Measurements from ENCODE around the gene HRAS. TPM values are rescaled to one million over a fixed set of nuclear protein-coding genes. Genes with fewer than 3 reads are reported as not detected.

The HRAS gene
- total and polyA plus RNA-seq, 2 of the 8 experiments (the other 6 are each of a cell fraction or from before 2014, with no cell fraction given): 44.3 to 54.7 TPM

GRCh38 chr11:539971-540481 lies 4.7 kb upstream of the HRAS start:
- Histone ChIP-seq H2BK5ac (ENCODE audit: low read depth, low read length) (no peak overlapping the region), H3K9me3 (ENCODE audit: insufficient read depth in 2 of 2, low read depth in 1 of 2, low read length in 1 of 2) (no peaks in the 10 kb centered on the region), H3K14ac (ENCODE audit: insufficient read length) (no peak overlapping the region), H3K23ac (ENCODE audit: insufficient read length) (no peak overlapping the region), H3K79me1 (ENCODE audit: low read depth, low read length) (no peaks in the 10 kb centered on the region), H3K36me3 (ENCODE audit: control insufficient read depth in 2 of 4, insufficient read depth in 4 of 4, low read length in 3 of 4) (no peaks in the 10 kb centered on the region), H3K9ac (replicated peaks in 1 of 4; ENCODE audit: extremely low read depth in 1 of 4, low read depth in 3 of 4, low read length in 3 of 4) (no peak overlapping the region; a peak in 1 of 7 replicates), H2BK20ac (ENCODE audit: low read length) (no peak overlapping the region), H4K5ac (ENCODE audit: insufficient read length, low read depth, low read length) (no peak overlapping the region), H3K23me2 (ENCODE audit: low read depth, low read length) (peaks cover 15% of the 10 kb centered on the region; the same call in 1 of the 2 replicates), H2AFZ (ENCODE audit: low read length) (no peak overlapping the region), H2BK120ac (replicated peaks; ENCODE audit: low read depth, low read length) (no peak overlapping the region), H3K4me3 (ENCODE audit: extremely low read depth in 1 of 4, insufficient read depth in 2 of 4, low read depth in 3 of 4, low read length in 4 of 4) (no peak overlapping the region), H2BK15ac (ENCODE audit: low read length) (0 out of 2 replicates have a peak overlapping the region, but pooled peaks have one; percentile 16), H3K27ac (ENCODE audit: low read depth, low read length) (no peak overlapping the region), H3K18ac (ENCODE audit: extremely low read depth, low read length) (no peak overlapping the region), H2BK12ac (ENCODE audit: low read depth, low read length) (peak overlapping the region; percentile 75; the same call in 1 of the 2 replicates), H3K4ac (replicated peaks; ENCODE audit: insufficient read length, low read depth, low read length) (no peak overlapping the region), H3K4me2 (ENCODE audit: insufficient read depth in 1 of 2, low read depth in 2 of 2, low read length in 2 of 2) (no peak overlapping the region), H4K8ac (ENCODE audit: extremely low read depth, insufficient read depth, low read length) (peak overlapping the region; percentile 68; the same call in 1 of the 2 replicates), H3K56ac (replicated peaks; ENCODE audit: insufficient read length, low read depth, low read length) (no peak overlapping the region), H3K79me2 (ENCODE audit: control insufficient read depth in 1 of 2, insufficient read depth in 2 of 2, low read length in 2 of 2) (no peaks in the 10 kb centered on the region), H2AK5ac (ENCODE audit: low read depth, low read length) (no peak overlapping the region), H3K4me1 (replicated peaks in 1 of 4; ENCODE audit: control insufficient read depth in 3 of 4, insufficient read depth in 4 of 4, low read length in 3 of 4) (peaks cover 0 to 13% (median 8%) of the 10 kb centered on the region in 4 experiments; a peak in 5 of 7 replicates), H4K20me1 (replicated peaks in 1 of 2; ENCODE audit: control insufficient read depth in 1 of 2, insufficient read depth in 2 of 2, low read length in 2 of 2) (no peaks in the 10 kb centered on the region), H4K91ac (replicated peaks; ENCODE audit: insufficient read length, low read length) (peak overlapping the region; percentile 74), H3K27me3 (replicated peaks in 1 of 4; ENCODE audit: control insufficient read depth in 3 of 4, extremely low read depth in 1 of 4, insufficient read depth in 3 of 4, low read length in 3 of 4) (peaks cover 0 to 16% (median 6%) of the 10 kb centered on the region in 4 experiments; a peak in 5 of 7 replicates)
- ChIA-PET POLR2A (ENCODE audit: partially characterized antibody) (interaction anchor here (0.6 to 1.3 kb wide), 4 partner anchors 17 to 246 kb away, joined by 3 to 4 read pairs (median 4); partner anchors contain the start of genes IRF7 and PHRF1), CTCF (ENCODE audit: partially characterized antibody) (interaction anchor here (1.3 to 2.0 kb wide), 2 partner anchors 15 to 16 kb away, joined by 4 read pairs; no protein-coding TSS in a partner anchor)
- FAIRE-seq: no peak
- WGBS, 2 experiments (ENCODE audit: extremely low coverage in 1 of 2, insufficient coverage in 1 of 2, insufficient read length in 1 of 2, insufficient replicate concordance in 2 of 2, low coverage in 1 of 2, low lambda C conversion rate in 2 of 2, missing lambda C conversion rate in 1 of 2): 91% methylated on average over 8 of the region's 8 CpGs; no CpG with 5 or more reads in 1 of the 2 experiments
- peak in 1 of 2 experiments; percentile 41 for DNase-seq (ENCODE audit: low read depth in 1 of 2, low spot score in 2 of 2)
- no peak for TF ChIP-seq BCL11A (IDR thresholded peaks at IDR 0.05; ENCODE audit: low read depth in 2 of 2, low read length in 2 of 2)
- no peak for TF ChIP-seq EP300 (IDR thresholded peaks at IDR 0.05; ENCODE audit: borderline replicate concordance in 1 of 2, low read depth in 2 of 2, low read length in 2 of 2)
- TF ChIP-seq ATF3 (IDR thresholded peaks at IDR 0.05; ENCODE audit: insufficient read depth, low read depth, low read length): no peak
- no peak for TF ChIP-seq POU5F1 (IDR thresholded peaks at IDR 0.05; ENCODE audit: low read depth, low read length)
- no peak for TF ChIP-seq ASH2L (IDR thresholded peaks at IDR 0.05; ENCODE audit: low read length)
- TF ChIP-seq BRCA1 (IDR thresholded peaks at IDR 0.05; ENCODE audit: low read depth, low read length): no peak
- no peak for TF ChIP-seq CHD1 (IDR thresholded peaks at IDR 0.05; ENCODE audit: low read depth, low read length)
- no peak for TF ChIP-seq ZNF274 (IDR thresholded peaks at IDR 0.05; ENCODE audit: borderline replicate concordance, extremely low read depth, low read length)
- no peak for TF ChIP-seq CREB1 (IDR thresholded peaks at IDR 0.05)
- TF ChIP-seq SRF (IDR thresholded peaks at IDR 0.05; ENCODE audit: low read depth, low read length): no peak
- TF ChIP-seq EGR1 (IDR thresholded peaks at IDR 0.05; ENCODE audit: borderline replicate concordance, low read depth, low read length): no peak
- no peak for TF ChIP-seq USF2 (IDR thresholded peaks at IDR 0.05; ENCODE audit: low read length)

Measured in H1 (cell line).